ENCODE results near the gene SP140.

DNA sequence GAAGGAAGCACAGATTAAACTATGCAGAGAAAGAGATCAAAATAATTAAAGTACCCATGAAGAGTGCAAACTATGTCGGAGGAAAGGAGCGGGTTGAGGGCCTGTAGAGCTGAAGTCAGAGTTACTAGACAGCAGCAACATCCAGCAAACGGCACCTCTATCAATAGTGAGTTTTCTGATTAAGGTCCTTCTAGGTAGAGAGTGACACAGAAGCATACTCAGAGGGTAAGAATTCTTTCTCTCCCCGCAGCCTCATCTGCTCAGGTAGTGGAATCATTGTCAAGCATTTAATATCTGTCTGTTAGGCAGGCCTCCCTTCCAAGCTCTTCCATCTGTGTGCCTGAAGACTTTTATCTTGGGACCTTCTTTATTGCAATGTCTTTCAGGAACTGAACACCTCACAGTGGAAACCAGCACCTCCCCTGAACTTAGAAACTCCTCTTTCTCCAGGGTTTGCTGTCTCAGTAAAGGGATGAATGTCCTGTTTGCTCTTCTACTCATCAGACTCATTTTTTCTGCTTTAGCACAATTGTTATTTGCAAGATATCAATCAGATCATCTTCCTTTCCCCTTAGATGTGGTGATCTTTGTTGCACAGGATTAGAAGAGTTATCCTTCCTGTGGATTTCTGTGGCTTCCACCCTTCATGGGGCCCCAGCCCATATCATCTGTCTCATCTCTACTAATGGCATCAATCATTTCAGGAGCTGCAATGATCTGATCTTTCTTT is 28.8 kb downstream of the SP140 start:
- TF ChIP-seq EZH2 (IDR thresholded peaks at IDR 0.05; ENCODE audit: insufficient read depth, poor library complexity, severe bottlenecking), result no peak
- no peak for TF ChIP-seq EZH2phosphoT487 (IDR thresholded peaks at IDR 0.05; ENCODE audit: insufficient read depth, low read depth)

Data from GM23248 (cell line).